Subcutaneous adipose tissue (tissue), 4 donors: ENCODE measurements around the gene CNGA2. TPM values are rescaled to one million over a fixed set of nuclear protein-coding genes. Genes with fewer than 3 reads are reported as not detected.

ENCODE experiments used
- total RNA-seq, 4 donors: library from RNA; depleted of rRNA; stranded (reverse); fragments of >200 nt; gene quantifications; one replicate each; pipeline ENCODE4 v1.1.0, GENCODE V29; 2016
- TF ChIP-seq, protein P1 (sequence below): fragments of 450-650 bp; IDR thresholded peaks from one replicate; pipeline ENCODE4 v1.5.1; 2016; ENCODE audit warnings: low read depth, mild to moderate bottlenecking, control low read depth, antibody characterized with exemption, moderate library complexity

The CNGA2 gene
- total RNA-seq, 4 donors from 2014 or later = not detected

GRCh38 chrX:151753313-151754046, 18.9 kb downstream of the CNGA2 start:
- TF ChIP-seq, protein P1, sequence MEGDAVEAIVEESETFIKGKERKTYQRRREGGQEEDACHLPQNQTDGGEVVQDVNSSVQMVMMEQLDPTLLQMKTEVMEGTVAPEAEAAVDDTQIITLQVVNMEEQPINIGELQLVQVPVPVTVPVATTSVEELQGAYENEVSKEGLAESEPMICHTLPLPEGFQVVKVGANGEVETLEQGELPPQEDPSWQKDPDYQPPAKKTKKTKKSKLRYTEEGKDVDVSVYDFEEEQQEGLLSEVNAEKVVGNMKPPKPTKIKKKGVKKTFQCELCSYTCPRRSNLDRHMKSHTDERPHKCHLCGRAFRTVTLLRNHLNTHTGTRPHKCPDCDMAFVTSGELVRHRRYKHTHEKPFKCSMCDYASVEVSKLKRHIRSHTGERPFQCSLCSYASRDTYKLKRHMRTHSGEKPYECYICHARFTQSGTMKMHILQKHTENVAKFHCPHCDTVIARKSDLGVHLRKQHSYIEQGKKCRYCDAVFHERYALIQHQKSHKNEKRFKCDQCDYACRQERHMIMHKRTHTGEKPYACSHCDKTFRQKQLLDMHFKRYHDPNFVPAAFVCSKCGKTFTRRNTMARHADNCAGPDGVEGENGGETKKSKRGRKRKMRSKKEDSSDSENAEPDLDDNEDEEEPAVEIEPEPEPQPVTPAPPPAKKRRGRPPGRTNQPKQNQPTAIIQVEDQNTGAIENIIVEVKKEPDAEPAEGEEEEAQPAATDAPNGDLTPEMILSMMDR = no peak

- TF ChIP-seq, protein P1 = no peak
Observed at GRCh38 chrX:151754047-151754429, 19.5 kb downstream of the CNGA2 start.

DNA sequence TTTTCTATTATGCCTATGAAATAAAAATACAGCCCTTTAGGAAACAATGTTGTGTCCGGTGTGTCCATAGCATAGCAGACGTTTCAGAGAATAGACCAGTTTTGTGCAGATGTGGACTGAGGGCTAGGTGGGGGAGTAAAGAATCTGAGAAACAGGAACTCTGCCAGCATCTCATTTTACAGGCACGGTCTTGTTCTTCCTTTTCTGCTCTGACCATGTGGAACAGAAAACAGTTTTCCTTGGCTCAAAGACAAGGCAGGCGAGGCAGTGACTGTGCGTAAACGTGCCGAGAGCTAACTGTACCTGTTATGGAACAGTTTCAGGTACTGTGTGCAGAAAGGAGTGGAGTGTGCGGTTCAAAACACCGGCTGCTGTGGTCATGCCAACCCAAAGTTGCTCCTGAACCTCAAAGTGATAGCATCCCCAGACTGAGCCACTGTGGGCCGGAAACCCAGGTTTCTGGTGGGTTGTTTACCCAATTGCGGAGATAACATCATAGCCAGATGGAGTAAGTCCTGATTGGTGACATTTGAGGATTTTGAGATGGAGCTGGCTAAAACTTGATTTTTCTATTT, 20.2 kb downstream of the CNGA2 start:
- TF ChIP-seq, protein P1 = no peak

- TF ChIP-seq, protein P1 = no peak
Observed at GRCh38 chrX:151759041-151759708, 24.6 kb downstream of the CNGA2 start.

DNA sequence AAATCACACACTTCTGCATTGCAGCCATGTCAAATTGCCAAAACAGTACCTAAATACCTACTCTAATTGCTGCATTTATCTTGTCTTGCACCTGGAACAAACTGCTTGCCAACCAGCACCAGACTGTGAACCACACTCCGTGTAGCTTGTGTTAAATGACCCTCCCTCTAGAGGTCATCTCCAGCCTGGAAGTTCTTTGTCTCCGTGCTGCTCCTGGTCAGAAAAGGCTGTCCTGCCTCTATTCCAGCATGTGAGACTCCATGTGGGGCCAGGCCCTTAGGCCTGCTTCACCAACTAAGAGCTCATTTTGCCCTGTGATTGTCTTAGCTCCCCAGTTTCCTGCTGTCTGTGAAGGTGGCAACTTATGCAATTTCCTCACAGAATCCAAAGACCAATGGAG, 28.3 kb downstream of the CNGA2 start:
- TF ChIP-seq, protein P1 = no peak

DNA sequence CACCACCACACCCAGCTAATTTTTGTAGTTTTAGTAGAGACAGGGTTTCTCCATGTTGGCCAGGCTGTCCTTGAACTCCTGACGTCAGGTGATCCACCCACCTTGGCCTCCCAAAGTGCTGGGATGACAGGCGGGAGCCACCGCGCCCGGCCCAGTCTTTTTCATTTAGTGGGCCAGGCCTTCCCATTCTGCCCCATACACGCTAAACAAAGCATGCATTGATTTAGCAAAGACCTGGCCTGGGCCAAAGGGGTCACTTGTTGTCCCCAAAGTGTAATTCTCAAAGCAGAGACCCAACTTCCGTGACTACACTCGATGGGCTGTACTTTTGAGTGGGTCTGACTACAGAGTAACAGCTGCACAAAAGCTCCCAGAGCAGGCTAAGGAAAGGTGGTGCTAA, 29.2 kb downstream of the CNGA2 start:
- TF ChIP-seq, protein P1 = no peak

- TF ChIP-seq, protein P1 = no peak
Observed at GRCh38 chrX:151765026-151765425, 30.5 kb downstream of the CNGA2 start.
